ENCODE data around the gene LIN7A.

DNA sequence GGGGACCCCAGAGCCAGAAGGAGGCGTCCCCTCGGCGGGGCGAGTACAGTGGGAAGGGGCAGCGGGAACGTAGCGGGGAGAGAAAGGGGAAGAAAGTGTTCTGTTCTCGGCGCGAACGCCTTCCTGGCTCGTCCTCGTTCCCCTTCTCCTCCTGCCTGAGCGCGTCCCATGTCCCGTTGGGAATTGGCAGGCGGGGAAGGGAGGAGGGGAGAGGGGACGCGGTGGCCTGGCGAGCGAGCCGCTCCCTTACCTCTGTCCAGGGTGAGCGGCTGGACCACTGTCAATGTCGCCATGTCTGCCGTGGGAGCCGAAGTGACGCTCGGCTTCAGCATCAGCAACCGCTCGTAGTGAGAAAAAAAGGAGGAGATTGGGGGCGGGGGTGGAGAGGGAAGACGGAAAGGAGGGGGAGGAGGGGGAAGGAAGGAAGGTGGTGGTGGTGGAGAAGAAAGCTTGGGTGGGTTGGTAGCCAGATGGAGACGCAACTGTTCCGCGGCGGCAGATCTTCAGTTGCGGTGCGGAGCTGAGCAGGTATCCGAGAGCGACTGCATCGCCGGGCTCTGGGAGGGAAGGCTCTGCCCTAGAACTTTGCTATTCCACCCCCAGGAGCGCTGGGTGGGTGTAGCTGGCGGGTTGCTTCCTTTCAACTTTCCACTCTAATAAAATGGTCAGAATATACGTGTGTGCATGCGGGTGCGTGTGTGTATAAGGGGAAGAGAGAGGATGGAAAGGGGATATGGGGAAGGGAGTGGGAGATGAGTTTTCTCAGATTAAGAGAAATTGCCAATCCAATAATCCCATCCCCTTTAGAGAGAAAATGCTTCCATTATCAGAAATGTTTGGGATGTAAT lies at the start of gene LIN7A:
- TF ChIP-seq, protein P1, sequence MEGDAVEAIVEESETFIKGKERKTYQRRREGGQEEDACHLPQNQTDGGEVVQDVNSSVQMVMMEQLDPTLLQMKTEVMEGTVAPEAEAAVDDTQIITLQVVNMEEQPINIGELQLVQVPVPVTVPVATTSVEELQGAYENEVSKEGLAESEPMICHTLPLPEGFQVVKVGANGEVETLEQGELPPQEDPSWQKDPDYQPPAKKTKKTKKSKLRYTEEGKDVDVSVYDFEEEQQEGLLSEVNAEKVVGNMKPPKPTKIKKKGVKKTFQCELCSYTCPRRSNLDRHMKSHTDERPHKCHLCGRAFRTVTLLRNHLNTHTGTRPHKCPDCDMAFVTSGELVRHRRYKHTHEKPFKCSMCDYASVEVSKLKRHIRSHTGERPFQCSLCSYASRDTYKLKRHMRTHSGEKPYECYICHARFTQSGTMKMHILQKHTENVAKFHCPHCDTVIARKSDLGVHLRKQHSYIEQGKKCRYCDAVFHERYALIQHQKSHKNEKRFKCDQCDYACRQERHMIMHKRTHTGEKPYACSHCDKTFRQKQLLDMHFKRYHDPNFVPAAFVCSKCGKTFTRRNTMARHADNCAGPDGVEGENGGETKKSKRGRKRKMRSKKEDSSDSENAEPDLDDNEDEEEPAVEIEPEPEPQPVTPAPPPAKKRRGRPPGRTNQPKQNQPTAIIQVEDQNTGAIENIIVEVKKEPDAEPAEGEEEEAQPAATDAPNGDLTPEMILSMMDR (IDR thresholded peaks at IDR 0.05): no peak
- TF ChIP-seq POLR2A (IDR thresholded peaks at IDR 0.05): peak in 1 of 2 donors; percentile 11
